Measurements from ENCODE around the gene ECM2. TPM values are rescaled to one million over a fixed set of nuclear protein-coding genes. Genes with fewer than 3 reads are reported as not detected.

The ECM2 gene
- total and polyA plus RNA-seq, 2 of the 13 experiments (the other 11 are each of a cell fraction or from before 2014, with no cell fraction given) = 0.37 TPM; not detected in 1

DNA sequence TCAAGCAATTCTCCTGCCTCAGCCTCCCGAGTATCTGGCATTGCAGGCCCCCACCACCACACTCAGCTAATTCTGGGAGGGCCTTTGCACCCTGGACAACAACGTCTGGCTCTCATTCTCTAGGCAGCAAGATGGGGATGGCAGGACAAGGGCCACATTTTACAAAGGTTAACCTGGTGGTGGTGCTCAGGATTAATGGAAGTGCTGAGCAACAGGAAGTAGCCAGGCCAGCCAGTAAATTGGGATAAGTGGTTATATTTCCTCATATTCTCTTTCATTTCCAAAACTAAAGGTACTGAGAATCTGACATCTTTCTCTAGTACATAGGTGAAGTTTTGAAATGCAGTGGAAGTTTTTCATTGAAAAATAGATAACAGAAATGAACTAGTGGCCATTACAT lies 28.8 kb downstream of the ECM2 start:
- Histone ChIP-seq H3K27ac (ENCODE audit: extremely low read length, insufficient read depth, low read length) (no peak overlapping the region), H3K4me3 (replicated peaks in 1 of 3; ENCODE audit: insufficient read depth in 1 of 3, low read depth in 2 of 3, low read length in 3 of 3) (no peak overlapping the region), H3K79me2 (ENCODE audit: insufficient read depth, low read length) (no peaks in the 10 kb centered on the region), H3K36me3 (replicated peaks in 1 of 2; ENCODE audit: control insufficient read depth in 1 of 2, insufficient read depth in 2 of 2, low read length in 2 of 2) (no peaks in the 10 kb centered on the region), H4K20me1 (ENCODE audit: insufficient read depth, low read length) (no peaks in the 10 kb centered on the region), H3K9ac (ENCODE audit: insufficient read depth, low read depth, low read length) (no peak overlapping the region), H3K4me1 (ENCODE audit: insufficient read depth, low read length) (no peaks in the 10 kb centered on the region), H3K27me3 (ENCODE audit: control insufficient read depth in 1 of 2, insufficient read depth in 2 of 2, low read length in 2 of 2) (no peaks in the 10 kb centered on the region), H2AFZ (ENCODE audit: low read length) (no peak overlapping the region), H3K9me3 (ENCODE audit: low read length) (no peaks in the 10 kb centered on the region), H3K4me2 (ENCODE audit: low read depth, low read length) (no peak overlapping the region)
- ChIA-PET CTCF (ENCODE audit: low intra/inter-chr PET ratio, low total read pairs) (no interaction called here), POLR2A (no interaction called here)
- intact Hi-C loops (cut with micrococcal nuclease; ENCODE audit: unreplicated experiment) = no loop called here
- FAIRE-seq (no peak), ATAC-seq (no peak), DNase-seq (ENCODE audit: low spot score) (no peak)
- TF ChIP-seq, protein P1, sequence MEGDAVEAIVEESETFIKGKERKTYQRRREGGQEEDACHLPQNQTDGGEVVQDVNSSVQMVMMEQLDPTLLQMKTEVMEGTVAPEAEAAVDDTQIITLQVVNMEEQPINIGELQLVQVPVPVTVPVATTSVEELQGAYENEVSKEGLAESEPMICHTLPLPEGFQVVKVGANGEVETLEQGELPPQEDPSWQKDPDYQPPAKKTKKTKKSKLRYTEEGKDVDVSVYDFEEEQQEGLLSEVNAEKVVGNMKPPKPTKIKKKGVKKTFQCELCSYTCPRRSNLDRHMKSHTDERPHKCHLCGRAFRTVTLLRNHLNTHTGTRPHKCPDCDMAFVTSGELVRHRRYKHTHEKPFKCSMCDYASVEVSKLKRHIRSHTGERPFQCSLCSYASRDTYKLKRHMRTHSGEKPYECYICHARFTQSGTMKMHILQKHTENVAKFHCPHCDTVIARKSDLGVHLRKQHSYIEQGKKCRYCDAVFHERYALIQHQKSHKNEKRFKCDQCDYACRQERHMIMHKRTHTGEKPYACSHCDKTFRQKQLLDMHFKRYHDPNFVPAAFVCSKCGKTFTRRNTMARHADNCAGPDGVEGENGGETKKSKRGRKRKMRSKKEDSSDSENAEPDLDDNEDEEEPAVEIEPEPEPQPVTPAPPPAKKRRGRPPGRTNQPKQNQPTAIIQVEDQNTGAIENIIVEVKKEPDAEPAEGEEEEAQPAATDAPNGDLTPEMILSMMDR (CRISPR knock-in tag; IDR thresholded peaks at IDR 0.05) = 0 out of 2 replicates have a peak, but pooled peaks have one; percentile 11
- TF ChIP-seq, protein P2, sequence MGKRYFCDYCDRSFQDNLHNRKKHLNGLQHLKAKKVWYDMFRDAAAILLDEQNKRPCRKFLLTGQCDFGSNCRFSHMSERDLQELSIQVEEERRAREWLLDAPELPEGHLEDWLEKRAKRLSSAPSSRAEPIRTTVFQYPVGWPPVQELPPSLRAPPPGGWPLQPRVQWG (CRISPR knock-in tag; IDR thresholded peaks at IDR 0.05; ENCODE audit: borderline replicate concordance, low read depth) = no peak
- TF ChIP-seq, protein P3, sequence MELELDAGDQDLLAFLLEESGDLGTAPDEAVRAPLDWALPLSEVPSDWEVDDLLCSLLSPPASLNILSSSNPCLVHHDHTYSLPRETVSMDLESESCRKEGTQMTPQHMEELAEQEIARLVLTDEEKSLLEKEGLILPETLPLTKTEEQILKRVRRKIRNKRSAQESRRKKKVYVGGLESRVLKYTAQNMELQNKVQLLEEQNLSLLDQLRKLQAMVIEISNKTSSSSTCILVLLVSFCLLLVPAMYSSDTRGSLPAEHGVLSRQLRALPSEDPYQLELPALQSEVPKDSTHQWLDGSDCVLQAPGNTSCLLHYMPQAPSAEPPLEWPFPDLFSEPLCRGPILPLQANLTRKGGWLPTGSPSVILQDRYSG (CRISPR knock-in tag; IDR thresholded peaks at IDR 0.05) = no peak
- TF ChIP-seq CHD4 (IDR thresholded peaks at IDR 0.05; ENCODE audit: borderline replicate concordance, low read length) = no peak
- TF ChIP-seq RORA (CRISPR knock-in tag; IDR thresholded peaks at IDR 0.05) = no peak
- no peak for TF ChIP-seq ZNF572 (CRISPR knock-in tag; IDR thresholded peaks at IDR 0.05)
- no peak for TF ChIP-seq SMARCC2 (IDR thresholded peaks at IDR 0.05)
- peak; percentile 51; the same call in 1 of the 2 replicates for TF ChIP-seq ETV5 (CRISPR knock-in tag; IDR thresholded peaks at IDR 0.05; ENCODE audit: borderline replicate concordance)
- 0 out of 2 replicates have a peak, but pooled peaks have one; percentile 12 for TF ChIP-seq STAG1 (CRISPR knock-in tag; IDR thresholded peaks at IDR 0.05)
- in situ Hi-C loops (cut with HindIII; ENCODE audit: extremely low pct_ligation_motif_present, low pct_unique_long_range_greater_than_20kb) = no loop called here
- 80% methylated on average over 2 of the region's 2 CpGs for WGBS (ENCODE audit: low lambda C conversion rate)
- BruUV-seq (replicated peaks) = no TSS peak

Measured in HepG2 (cell line).